SU-DHL-6 (cell line): ENCODE measurements around the gene EMX1.
"Not testable (repeated sequence)": the region's sequence is repeated elsewhere in the genome, so short reads cannot be mapped to it uniquely, and the experiment has no call there.

Experiments used
- H2AFZ ChIP-seq: fragments of 200-600 bp; sonication (generic); 2 replicates; pipeline ENCODE4 v1.6.1; 2014; ENCODE audit warnings: low read depth, mild to moderate bottlenecking, moderate library complexity, mixed read lengths, antibody characterized with exemption, low read length; ENCODE audit not compliant: severe bottlenecking
- H3F3A ChIP-seq: fragments of 200-600 bp; shearing (Covaris generic); 2 replicates; pipeline ENCODE4 v1.6.0; 2016; ENCODE audit warnings: antibody characterized with exemption, mild to moderate bottlenecking; ENCODE audit not compliant: insufficient read depth
- H3K27ac ChIP-seq: fragments of 200-600 bp; sonication (generic); 2 replicates; pipeline ENCODE4 v1.5.1; 2016; ENCODE audit warnings: low read depth, mild to moderate bottlenecking, low read length, moderate library complexity, mixed read lengths
- H3K27me3 ChIP-seq: fragments of 200-600 bp; sonication (generic), shearing (Covaris generic); 2 replicates; pipeline ENCODE4 v1.6.0; 2014; ENCODE audit warnings: mild to moderate bottlenecking, low read length
- H3K36me3 ChIP-seq: fragments of 200-600 bp; sonication (generic); 2 replicates; pipeline ENCODE4 v1.6.1; 2014; ENCODE audit warnings: mild to moderate bottlenecking, low read length, mixed read lengths
- H3K4me2 ChIP-seq: fragments of 300-600, 200-600 bp; shearing (Covaris generic), sonication (generic); 2 replicates; pipeline ENCODE4 v1.6.0; 2014; ENCODE audit warnings: low read length, low read depth, mild to moderate bottlenecking; ENCODE audit not compliant: poor library complexity, severe bottlenecking
- H3K4me3 ChIP-seq: fragments of 200-600 bp; sonication (generic); 2 replicates; pipeline ENCODE4 v1.5.1; 2014; ENCODE audit warnings: antibody characterized with exemption, low read length, mild to moderate bottlenecking, mixed read lengths; ENCODE audit not compliant: insufficient read depth, poor library complexity, severe bottlenecking
- H3K79me2 ChIP-seq: fragments of 200-600 bp; sonication (generic); 2 replicates; pipeline ENCODE4 v1.6.1; 2014; ENCODE audit warnings: mild to moderate bottlenecking, low read length, moderate library complexity; ENCODE audit not compliant: insufficient read depth
- H3K9ac ChIP-seq: fragments of 200-600 bp; sonication (generic); 2 replicates; pipeline ENCODE4 v1.7.0; 2014; ENCODE audit warnings: mild to moderate bottlenecking, low read length
- H3K9me2 ChIP-seq: fragments of 200-600 bp; sonication (generic); replicated peaks from 2 replicates; pipeline ENCODE4 v1.6.1; 2014; ENCODE audit warnings: low read length; ENCODE audit not compliant: insufficient read depth
- H3K9me3 ChIP-seq: fragments of 200-600 bp; sonication (generic); 2 replicates; pipeline ENCODE4 v1.6.1; 2014; ENCODE audit warnings: low read length, mixed read lengths; ENCODE audit not compliant: insufficient read depth
- H4K20me1 ChIP-seq: fragments of 200-600 bp; sonication (generic); 2 replicates; pipeline ENCODE4 v1.6.1; 2014; ENCODE audit warnings: low read depth, mild to moderate bottlenecking, antibody characterized with exemption, low read length, moderate library complexity, mixed read lengths
- CTCF ChIP-seq: fragments of 200-600 bp; sonication (generic); IDR thresholded peaks from one replicate; pipeline ENCODE4 v1.5.1; 2017; ENCODE audit warnings: antibody characterized with exemption, mild to moderate bottlenecking, low read length, moderate library complexity; ENCODE audit not compliant: insufficient read depth, poor library complexity, severe bottlenecking
- EZH2phosphoT487 ChIP-seq: fragments of 200-600 bp; sonication (generic), shearing (Covaris generic); conservative IDR thresholded peaks from 2 replicates; pipeline ENCODE4 v1.6.1; 2018; ENCODE audit warnings: mild to moderate bottlenecking, antibody characterized with exemption, low read length, moderate library complexity, mixed read lengths

The EMX1 gene

DNA sequence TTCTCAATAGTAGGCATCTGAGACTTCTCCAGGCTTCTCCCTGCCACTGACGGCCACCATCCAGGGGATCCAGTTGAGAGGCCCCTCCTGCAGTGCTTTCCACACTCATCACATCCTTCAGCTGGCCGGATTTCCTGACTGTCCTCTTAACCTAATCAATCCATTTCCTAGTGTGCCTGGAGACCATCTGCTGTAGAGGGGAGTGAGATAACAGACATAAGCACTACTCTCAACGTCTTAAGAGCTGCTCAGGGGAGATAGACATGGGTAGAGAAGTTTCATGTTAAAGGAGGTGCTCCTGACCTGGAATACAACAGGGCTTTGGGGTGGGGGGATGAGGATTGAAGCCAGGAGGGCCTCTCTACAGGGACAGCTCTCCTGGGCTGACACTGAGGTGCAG, 15.9 kb upstream of the EMX1 start:
- H3K79me2 ChIP-seq, result no peaks in the 10 kb centered on the region
- no peaks in the 10 kb centered on the region for H4K20me1 ChIP-seq
- H3K27ac ChIP-seq, result no peak overlapping the region
- H3K9ac ChIP-seq, result no peak overlapping the region
- no peak overlapping the region for H2AFZ ChIP-seq
- H3K4me3 ChIP-seq, result no peak overlapping the region
- H3K36me3 ChIP-seq, result no peaks in the 10 kb centered on the region
- H3K27me3 ChIP-seq, result no peaks in the 10 kb centered on the region
- H3K9me2 ChIP-seq, result no peaks in the 10 kb centered on the region
- no peaks in the 10 kb centered on the region for H3F3A ChIP-seq
- no peak overlapping the region for H3K4me2 ChIP-seq
- TF ChIP-seq CTCF, result no peak
- TF ChIP-seq EZH2phosphoT487, result no peak
- H3K9me3 ChIP-seq, result no peaks in the 10 kb centered on the region

DNA sequence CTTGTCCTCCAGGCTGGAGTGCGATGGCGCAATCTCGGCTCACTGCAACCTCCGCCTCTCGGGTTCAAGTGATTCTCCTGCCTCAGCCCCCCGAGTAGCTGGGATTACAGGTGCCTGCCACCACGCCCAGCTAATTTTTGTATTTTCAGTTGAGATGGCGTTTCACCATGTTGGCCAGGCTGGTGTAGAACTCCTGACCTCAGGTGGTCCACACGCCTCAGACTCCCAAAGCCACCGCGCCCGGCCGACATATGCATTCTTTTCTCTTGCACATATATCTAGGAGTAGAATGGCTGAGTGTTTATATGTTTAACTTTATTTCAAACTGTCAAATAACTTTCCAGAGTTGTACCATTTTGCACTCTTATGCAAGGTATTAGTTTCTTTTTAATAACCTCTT, 9.9 kb upstream of the EMX1 start:
- H3K9me2 ChIP-seq, H2AFZ ChIP-seq, H3K4me2 ChIP-seq, H3K36me3 ChIP-seq, H3F3A ChIP-seq, H3K9me3 ChIP-seq, H3K4me3 ChIP-seq, H4K20me1 ChIP-seq, H3K79me2 ChIP-seq, H3K9ac ChIP-seq, H3K27ac ChIP-seq, H3K27me3 ChIP-seq: not testable (repeated sequence)

GRCh38 chr2:72908741-72909140, 8.6 kb upstream of the EMX1 start:
- no peak overlapping the region for H2AFZ ChIP-seq
- TF ChIP-seq EZH2phosphoT487 (no peak), CTCF (no peak)
- no peaks in the 10 kb centered on the region for H3K9me2 ChIP-seq
- H3K9me3 ChIP-seq, result no peaks in the 10 kb centered on the region
- no peak overlapping the region for H3K4me2 ChIP-seq
- no peaks in the 10 kb centered on the region for H3K27me3 ChIP-seq
- H3K27ac ChIP-seq, result no peak overlapping the region
- H4K20me1 ChIP-seq, result no peaks in the 10 kb centered on the region
- no peaks in the 10 kb centered on the region for H3F3A ChIP-seq
- H3K79me2 ChIP-seq, result no peaks in the 10 kb centered on the region
- H3K36me3 ChIP-seq, result no peaks in the 10 kb centered on the region
- no peak overlapping the region for H3K4me3 ChIP-seq
- H3K9ac ChIP-seq, result no peak overlapping the region

GRCh38 chr2:72911256-72911655, 6.1 kb upstream of the EMX1 start:
- H3K4me3 ChIP-seq, result no peak overlapping the region
- H2AFZ ChIP-seq, result no peak overlapping the region
- H3K4me2 ChIP-seq, result no peak overlapping the region
- no peaks in the 10 kb centered on the region for H3K36me3 ChIP-seq
- TF ChIP-seq CTCF, result no peak
- TF ChIP-seq EZH2phosphoT487, result no peak
- H3K27ac ChIP-seq, result no peak overlapping the region
- H3K9me2 ChIP-seq, result no peaks in the 10 kb centered on the region
- H3K9me3 ChIP-seq, result no peaks in the 10 kb centered on the region
- no peaks in the 10 kb centered on the region for H3K79me2 ChIP-seq
- no peaks in the 10 kb centered on the region for H4K20me1 ChIP-seq
- H3F3A ChIP-seq, result no peaks in the 10 kb centered on the region
- no peak overlapping the region for H3K9ac ChIP-seq
- H3K27me3 ChIP-seq, result no peaks in the 10 kb centered on the region
